Measurements from ENCODE around the gene CLIC2.
"Not testable (repeated sequence)": the region's sequence is repeated elsewhere in the genome, so short reads cannot be mapped to it uniquely, and the experiment has no call there.

CLIC2 gene

DNA sequence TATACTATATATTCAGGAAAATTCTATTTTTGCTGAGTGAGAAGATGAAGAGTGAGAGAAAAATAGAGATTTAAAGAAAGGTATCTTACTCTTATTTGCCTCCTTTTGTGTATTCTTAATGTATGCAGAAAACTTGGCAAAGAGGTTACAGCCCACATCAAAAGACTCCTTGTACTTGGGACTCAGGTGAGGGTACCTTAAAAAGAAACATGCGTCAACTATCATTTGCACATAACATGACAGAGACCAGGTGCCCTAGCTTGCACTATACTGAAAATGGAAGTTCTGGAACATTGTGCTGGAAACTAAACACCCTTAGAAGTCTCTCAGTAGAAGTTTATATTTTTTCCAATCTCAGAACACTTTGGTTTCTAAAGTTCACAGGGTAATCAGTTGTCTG, 54.5 kb downstream of the CLIC2 start:
- POLR2A ChIA-PET = no interaction called here
- TF ChIP-seq CTCF (IDR thresholded peaks at IDR 0.05; ENCODE audit: insufficient read depth, low read length, missing control alignments) = no peak
- CTCF ChIA-PET = no interaction called here

GRCh38 chrX:155270969-155271368, 63.4 kb downstream of the CLIC2 start:
- TF ChIP-seq CTCF (IDR thresholded peaks at IDR 0.05; ENCODE audit: insufficient read depth, low read length, missing control alignments) = no peak
- ChIA-PET CTCF (no interaction called here), POLR2A (no interaction called here)
- H3K4me3 ChIP-seq (ENCODE audit: low read depth, low read length) = no peak overlapping the region
- no peak for DNase-seq (ENCODE audit: low read depth, low spot score)

More for the DNA sequence above, 54.5 kb downstream of the CLIC2 start:
- DNase-seq (ENCODE audit: low read depth, low spot score) = no peak
- no peak overlapping the region for H3K4me3 ChIP-seq (ENCODE audit: low read depth, low read length)

DNA sequence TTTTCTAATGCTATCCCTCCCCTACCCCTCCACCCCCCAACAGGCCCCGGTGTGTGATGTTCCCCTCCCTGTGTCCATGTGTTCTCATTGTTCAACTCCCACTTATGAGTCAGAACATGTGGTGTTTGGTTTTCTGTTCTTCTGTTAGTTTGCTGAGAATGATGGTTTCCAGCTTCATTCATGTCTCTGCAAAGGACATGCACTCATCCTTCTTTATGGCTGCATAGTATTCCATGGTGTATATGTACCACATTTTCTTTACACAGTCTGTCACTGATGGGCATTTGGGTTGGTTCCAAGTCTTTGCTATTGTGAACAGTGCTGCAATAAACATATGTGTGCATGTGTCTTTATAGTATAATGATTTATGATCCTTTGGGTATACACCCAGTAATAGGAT, 66.4 kb downstream of the CLIC2 start:
- DNase-seq (ENCODE audit: low read depth, low spot score); H3K4me3 ChIP-seq (ENCODE audit: low read depth, low read length); POLR2A ChIA-PET; CTCF ChIA-PET: not testable (repeated sequence)

- TF ChIP-seq CTCF (IDR thresholded peaks at IDR 0.05; ENCODE audit: insufficient read depth, low read length, missing control alignments) = no peak
- ChIA-PET POLR2A (no interaction called here), CTCF (no interaction called here)
- DNase-seq (ENCODE audit: low read depth, low spot score) = no peak
- no peak overlapping the region for H3K4me3 ChIP-seq (ENCODE audit: low read depth, low read length)
These were observed 68.0 kb downstream of the CLIC2 start for GRCh38 chrX:155266439-155266838.

DNA sequence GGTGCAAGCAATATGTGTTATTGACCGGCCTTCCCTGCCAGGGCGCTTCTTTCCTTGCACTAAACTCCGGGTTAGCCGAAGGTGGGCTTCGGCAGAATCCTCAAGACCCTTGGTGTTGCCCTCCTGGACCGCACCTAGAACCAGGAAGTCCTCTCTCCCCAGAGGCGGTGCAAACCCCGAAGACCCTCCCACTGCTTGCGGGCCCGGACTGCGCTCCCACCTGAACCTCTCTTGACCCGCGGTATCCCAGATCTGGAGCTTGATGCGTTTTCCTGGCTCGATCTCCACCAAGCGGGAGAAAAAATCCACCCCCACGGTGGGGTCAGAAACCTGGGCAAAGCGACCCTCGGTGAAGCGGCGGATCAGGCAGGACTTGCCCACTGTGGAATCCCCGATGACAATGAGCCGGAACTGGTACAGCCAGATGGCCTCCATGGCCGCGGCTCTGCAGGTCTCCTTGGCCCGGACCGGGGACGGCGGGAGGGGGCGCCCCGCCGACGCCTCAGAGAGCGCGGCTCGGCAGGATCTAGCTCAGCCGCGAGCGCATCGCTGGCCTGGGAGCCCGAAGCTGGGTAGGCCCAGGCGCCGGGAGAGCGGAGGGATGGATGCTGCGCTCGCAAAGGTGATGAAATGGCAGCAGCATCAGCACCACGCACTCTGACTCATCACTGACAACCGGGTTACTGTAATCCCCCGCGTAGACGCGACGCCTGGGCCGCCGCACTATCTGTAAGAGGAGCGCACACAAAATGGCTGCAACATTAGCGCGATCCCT, 70.4 kb downstream of the CLIC2 start, which contains the start of gene RAB39B:
RAB39B (minus strand) TSS at position 638 of the 775 bp plus-strand sequence; CDS start at position 435, 203 bp downstream.
- ChIA-PET CTCF (no interaction called here), POLR2A (no interaction called here)
- peak within 1 kb of the TSS; percentile 46 for H3K4me3 ChIP-seq (ENCODE audit: low read depth, low read length)
- no peak for TF ChIP-seq CTCF (IDR thresholded peaks at IDR 0.05; ENCODE audit: insufficient read depth, low read length, missing control alignments)
- no peak for DNase-seq (ENCODE audit: low read depth, low spot score)

DNA sequence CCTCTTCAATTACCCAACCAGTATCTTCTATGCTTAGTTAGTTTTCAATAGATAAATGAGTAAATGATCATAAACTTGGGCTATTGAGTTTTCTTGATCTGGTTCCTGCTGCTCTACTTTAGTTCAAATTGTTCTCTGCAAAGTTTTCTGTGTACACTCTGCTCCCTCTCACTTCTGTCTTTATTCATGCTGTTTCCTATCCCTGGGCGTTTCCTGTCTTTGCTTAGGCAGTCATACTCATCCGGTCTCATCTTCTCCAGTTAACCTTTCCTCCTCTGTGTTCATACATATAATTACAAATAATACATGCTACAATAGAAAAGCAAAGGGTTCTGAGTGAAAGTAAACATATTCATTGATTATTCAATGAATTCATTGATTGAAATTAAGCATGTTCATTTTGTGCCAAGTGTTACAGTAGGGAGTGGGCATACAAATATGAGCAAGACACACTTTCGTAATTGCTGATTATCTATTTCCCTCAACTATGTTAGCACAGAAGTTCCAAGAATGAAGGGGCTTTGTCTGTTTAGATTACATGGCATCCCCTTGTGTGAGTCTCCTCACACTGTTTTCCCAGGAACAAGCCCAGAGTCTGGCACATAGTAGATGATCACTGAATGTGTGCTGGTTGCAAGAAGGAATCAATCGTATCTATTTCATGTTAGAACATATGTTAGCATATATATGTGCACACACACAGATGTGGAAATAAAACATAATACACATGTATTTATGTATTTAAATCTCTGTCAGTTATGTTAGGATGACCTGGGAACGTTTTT, 71.3 kb downstream of the CLIC2 start:
- CTCF ChIA-PET = no interaction called here
- H3K4me3 ChIP-seq (ENCODE audit: low read depth, low read length) = no peak overlapping the region
- POLR2A ChIA-PET = no interaction called here

More for the DNA sequence above, 71.3 kb downstream of the CLIC2 start:
- no peak for DNase-seq (ENCODE audit: low read depth, low spot score)
- TF ChIP-seq CTCF (IDR thresholded peaks at IDR 0.05; ENCODE audit: insufficient read depth, low read length, missing control alignments) = no peak
